Astrocyte of the cerebellum (primary cell): ENCODE results near the gene CCNI2.

Experiments used
- DNase-seq: peaks from one replicate; pipeline ENCODE4 v3.0.0-alpha.2; 2011; ENCODE audit warnings: low read depth
- H3K4me3 ChIP-seq: 2 replicates; pipeline ENCODE4 v1.5.1; 2011; ENCODE audit warnings: mild to moderate bottlenecking, low read depth, low read length, moderate library complexity
- CTCF ChIP-seq: IDR thresholded peaks from 2 replicates; pipeline ENCODE4 v1.5.1; 2012; ENCODE audit warnings: low read length, low read depth, moderate library complexity, mild to moderate bottlenecking; ENCODE audit errors: missing control alignments
- in situ Hi-C: cut with HindIII; loops from 2 replicates; pipeline ENCODE4 v1.10.0; 2017; ENCODE audit warnings: low sequenced_read_pairs

The CCNI2 gene

GRCh38 chr5:132748522-132749000, 1.3 kb downstream of the CCNI2 start:
- no peak for TF ChIP-seq CTCF
- H3K4me3 ChIP-seq, result no peak overlapping the region
- DNase-seq, result no peak
- in situ Hi-C loops, result no loop called here

GRCh38 chr5:132749506-132749905, 2.3 kb downstream of the CCNI2 start:
- no peak for DNase-seq
- TF ChIP-seq CTCF, result no peak
- in situ Hi-C loops, result no loop called here
- H3K4me3 ChIP-seq, result no peak overlapping the region

GRCh38 chr5:132750471-132751230, 3.4 kb downstream of the CCNI2 start:
- in situ Hi-C loops, result no loop called here
- no peak overlapping the region for H3K4me3 ChIP-seq
- no peak for DNase-seq
- TF ChIP-seq CTCF, result no peak

DNA sequence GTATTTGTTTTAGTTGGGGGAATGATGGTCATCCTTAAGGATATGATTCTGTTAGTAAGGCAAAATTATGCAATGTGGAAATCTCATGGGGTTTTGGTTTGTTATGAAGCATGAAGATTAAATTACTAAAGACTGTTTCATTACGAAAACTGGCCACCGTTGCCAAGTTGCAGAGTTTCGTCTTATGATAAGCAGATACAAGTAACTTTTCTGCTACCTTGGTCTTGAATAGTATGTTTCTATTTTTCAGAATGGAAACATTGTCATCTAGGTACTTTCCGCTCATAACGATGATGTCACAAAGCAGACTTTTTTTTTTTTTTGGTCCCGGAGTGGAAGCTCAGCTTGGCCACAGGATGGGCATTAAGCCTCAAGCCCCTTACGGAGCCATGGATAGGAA, 4.2 kb downstream of the CCNI2 start:
- DNase-seq, result peak; percentile 69
- TF ChIP-seq CTCF, result no peak
- in situ Hi-C loops, result no loop called here
- no peak overlapping the region for H3K4me3 ChIP-seq

GRCh38 chr5:132751971-132752580, 4.8 kb downstream of the CCNI2 start:
- in situ Hi-C loops, result no loop called here
- H3K4me3 ChIP-seq, result no peak overlapping the region
- no peak for DNase-seq
- no peak for TF ChIP-seq CTCF

- in situ Hi-C loops, result no loop called here
- TF ChIP-seq CTCF, result no peak
- no peak overlapping the region for H3K4me3 ChIP-seq
- DNase-seq, result no peak
Observed at GRCh38 chr5:132752581-132753125, 5.4 kb downstream of the CCNI2 start.
